ENCODE measurements around the gene PRTG.

The PRTG gene

GRCh38 chr15:55681631-55682030 is 61.3 kb downstream of the PRTG start:
- H3K9ac ChIP-seq (ENCODE audit: low read length in 5 of 5): no peak overlapping the region
- H3K4me1 ChIP-seq (ENCODE audit: control insufficient read depth in 5 of 5, insufficient read depth in 5 of 5, low read length in 5 of 5): peaks cover 0 to 4% (median 0%) of the 10 kb centered on the region in 5 donors
- no peak overlapping the region for H3K4me3 ChIP-seq (ENCODE audit: low read depth in 1 of 5, low read length in 5 of 5)
- H3K36me3 ChIP-seq (ENCODE audit: control insufficient read depth in 5 of 5, insufficient read depth in 5 of 5, low read length in 5 of 5): peaks cover 0 to 3% (median 0%) of the 10 kb centered on the region in 5 donors
- no peaks in the 10 kb centered on the region for H3K9me3 ChIP-seq (ENCODE audit: control insufficient read depth in 5 of 5, low read length in 5 of 5)
- no peak overlapping the region for H3K27ac ChIP-seq (ENCODE audit: low read depth, low read length)
- H3K27me3 ChIP-seq (ENCODE audit: control insufficient read depth in 5 of 5, insufficient read depth in 4 of 5, low read length in 5 of 5): no peaks in the 10 kb centered on the region

- Histone ChIP-seq H3K4me1 (ENCODE audit: control insufficient read depth in 5 of 5, insufficient read depth in 5 of 5, low read length in 5 of 5) (no peaks in the 10 kb centered on the region), H3K27me3 (ENCODE audit: control insufficient read depth in 5 of 5, insufficient read depth in 4 of 5, low read length in 5 of 5) (no peaks in the 10 kb centered on the region), H3K4me3 (ENCODE audit: low read depth in 1 of 5, low read length in 5 of 5) (no peak overlapping the region), H3K9me3 (ENCODE audit: control insufficient read depth in 5 of 5, low read length in 5 of 5) (no peaks in the 10 kb centered on the region), H3K36me3 (ENCODE audit: control insufficient read depth in 5 of 5, insufficient read depth in 5 of 5, low read length in 5 of 5) (no peaks in the 10 kb centered on the region), H3K27ac (ENCODE audit: low read depth, low read length) (no peak overlapping the region), H3K9ac (ENCODE audit: low read length in 5 of 5) (no peak overlapping the region)
Observed at GRCh38 chr15:55676507-55676906, 66.4 kb downstream of the PRTG start.

GRCh38 chr15:55673287-55673686 is 69.7 kb downstream of the PRTG start:
- H3K9me3 ChIP-seq (ENCODE audit: control insufficient read depth in 5 of 5, low read length in 5 of 5): no peaks in the 10 kb centered on the region
- H3K27ac ChIP-seq (ENCODE audit: low read depth, low read length): no peak overlapping the region
- no peaks in the 10 kb centered on the region for H3K27me3 ChIP-seq (ENCODE audit: control insufficient read depth in 5 of 5, insufficient read depth in 4 of 5, low read length in 5 of 5)
- no peaks in the 10 kb centered on the region for H3K4me1 ChIP-seq (ENCODE audit: control insufficient read depth in 5 of 5, insufficient read depth in 5 of 5, low read length in 5 of 5)
- no peak overlapping the region for H3K4me3 ChIP-seq (ENCODE audit: low read depth in 1 of 5, low read length in 5 of 5)
- no peak overlapping the region for H3K9ac ChIP-seq (ENCODE audit: low read length in 5 of 5)
- H3K36me3 ChIP-seq (ENCODE audit: control insufficient read depth in 5 of 5, insufficient read depth in 5 of 5, low read length in 5 of 5): no peaks in the 10 kb centered on the region

GRCh38 chr15:55669270-55669669 is 73.7 kb downstream of the PRTG start:
- H3K27me3 ChIP-seq (ENCODE audit: control insufficient read depth in 5 of 5, insufficient read depth in 4 of 5, low read length in 5 of 5): no peaks in the 10 kb centered on the region
- no peaks in the 10 kb centered on the region for H3K9me3 ChIP-seq (ENCODE audit: control insufficient read depth in 5 of 5, low read length in 5 of 5)
- H3K4me3 ChIP-seq (ENCODE audit: low read depth in 1 of 5, low read length in 5 of 5): no peak overlapping the region
- H3K9ac ChIP-seq (ENCODE audit: low read length in 5 of 5): no peak overlapping the region
- H3K4me1 ChIP-seq (ENCODE audit: control insufficient read depth in 5 of 5, insufficient read depth in 5 of 5, low read length in 5 of 5): no peaks in the 10 kb centered on the region
- no peaks in the 10 kb centered on the region for H3K36me3 ChIP-seq (ENCODE audit: control insufficient read depth in 5 of 5, insufficient read depth in 5 of 5, low read length in 5 of 5)
- no peak overlapping the region for H3K27ac ChIP-seq (ENCODE audit: low read depth, low read length)

- H3K4me3 ChIP-seq (ENCODE audit: low read depth in 1 of 5, low read length in 5 of 5): no peak overlapping the region
- H3K27me3 ChIP-seq (ENCODE audit: control insufficient read depth in 5 of 5, insufficient read depth in 4 of 5, low read length in 5 of 5): no peaks in the 10 kb centered on the region
- no peak overlapping the region for H3K27ac ChIP-seq (ENCODE audit: low read depth, low read length)
- no peaks in the 10 kb centered on the region for H3K9me3 ChIP-seq (ENCODE audit: control insufficient read depth in 5 of 5, low read length in 5 of 5)
- no peaks in the 10 kb centered on the region for H3K36me3 ChIP-seq (ENCODE audit: control insufficient read depth in 5 of 5, insufficient read depth in 5 of 5, low read length in 5 of 5)
- H3K4me1 ChIP-seq (ENCODE audit: control insufficient read depth in 5 of 5, insufficient read depth in 5 of 5, low read length in 5 of 5): no peaks in the 10 kb centered on the region
- no peak overlapping the region for H3K9ac ChIP-seq (ENCODE audit: low read length in 5 of 5)
Observed at GRCh38 chr15:55665605-55666227, 77.2 kb downstream of the PRTG start.

GRCh38 chr15:55661428-55661827 is 81.5 kb downstream of the PRTG start:
- Histone ChIP-seq H3K4me3 (ENCODE audit: low read depth in 1 of 5, low read length in 5 of 5) (no peak overlapping the region), H3K36me3 (ENCODE audit: control insufficient read depth in 5 of 5, insufficient read depth in 5 of 5, low read length in 5 of 5) (no peaks in the 10 kb centered on the region), H3K4me1 (ENCODE audit: control insufficient read depth in 5 of 5, insufficient read depth in 5 of 5, low read length in 5 of 5) (no peaks in the 10 kb centered on the region), H3K9me3 (ENCODE audit: control insufficient read depth in 5 of 5, low read length in 5 of 5) (no peaks in the 10 kb centered on the region), H3K27ac (ENCODE audit: low read depth, low read length) (no peak overlapping the region), H3K27me3 (ENCODE audit: control insufficient read depth in 5 of 5, insufficient read depth in 4 of 5, low read length in 5 of 5) (no peaks in the 10 kb centered on the region), H3K9ac (ENCODE audit: low read length in 5 of 5) (peak overlapping the region in 1 of 5 donors; percentile 16)

- Histone ChIP-seq H3K4me3 (ENCODE audit: low read depth in 1 of 5, low read length in 5 of 5) (no peak overlapping the region), H3K27me3 (ENCODE audit: control insufficient read depth in 5 of 5, insufficient read depth in 4 of 5, low read length in 5 of 5) (no peaks in the 10 kb centered on the region), H3K4me1 (ENCODE audit: control insufficient read depth in 5 of 5, insufficient read depth in 5 of 5, low read length in 5 of 5) (peaks cover 0 to 7% (median 0%) of the 10 kb centered on the region in 5 donors), H3K27ac (ENCODE audit: low read depth, low read length) (no peak overlapping the region), H3K9me3 (ENCODE audit: control insufficient read depth in 5 of 5, low read length in 5 of 5) (no peaks in the 10 kb centered on the region), H3K36me3 (ENCODE audit: control insufficient read depth in 5 of 5, insufficient read depth in 5 of 5, low read length in 5 of 5) (no peaks in the 10 kb centered on the region), H3K9ac (ENCODE audit: low read length in 5 of 5) (no peak overlapping the region)
Observed at GRCh38 chr15:55660153-55660552, 82.8 kb downstream of the PRTG start.

GRCh38 chr15:55659481-55659880 is 83.5 kb downstream of the PRTG start:
- Histone ChIP-seq H3K4me3 (ENCODE audit: low read depth in 1 of 5, low read length in 5 of 5) (no peak overlapping the region), H3K27me3 (ENCODE audit: control insufficient read depth in 5 of 5, insufficient read depth in 4 of 5, low read length in 5 of 5) (no peaks in the 10 kb centered on the region), H3K9me3 (ENCODE audit: control insufficient read depth in 5 of 5, low read length in 5 of 5) (no peaks in the 10 kb centered on the region), H3K4me1 (ENCODE audit: control insufficient read depth in 5 of 5, insufficient read depth in 5 of 5, low read length in 5 of 5) (peaks cover 0 to 14% (median 0%) of the 10 kb centered on the region in 5 donors), H3K36me3 (ENCODE audit: control insufficient read depth in 5 of 5, insufficient read depth in 5 of 5, low read length in 5 of 5) (no peaks in the 10 kb centered on the region), H3K9ac (ENCODE audit: low read length in 5 of 5) (no peak overlapping the region), H3K27ac (ENCODE audit: low read depth, low read length) (no peak overlapping the region)

- no peaks in the 10 kb centered on the region for H3K27me3 ChIP-seq (ENCODE audit: control insufficient read depth in 5 of 5, insufficient read depth in 4 of 5, low read length in 5 of 5)
- peaks cover 0 to 14% (median 0%) of the 10 kb centered on the region in 5 donors for H3K4me1 ChIP-seq (ENCODE audit: control insufficient read depth in 5 of 5, insufficient read depth in 5 of 5, low read length in 5 of 5)
- H3K36me3 ChIP-seq (ENCODE audit: control insufficient read depth in 5 of 5, insufficient read depth in 5 of 5, low read length in 5 of 5): no peaks in the 10 kb centered on the region
- no peak overlapping the region for H3K4me3 ChIP-seq (ENCODE audit: low read depth in 1 of 5, low read length in 5 of 5)
- no peak overlapping the region for H3K27ac ChIP-seq (ENCODE audit: low read depth, low read length)
- no peak overlapping the region for H3K9ac ChIP-seq (ENCODE audit: low read length in 5 of 5)
- no peaks in the 10 kb centered on the region for H3K9me3 ChIP-seq (ENCODE audit: control insufficient read depth in 5 of 5, low read length in 5 of 5)
Observed at GRCh38 chr15:55658886-55659285, 84.1 kb downstream of the PRTG start.

- Histone ChIP-seq H3K36me3 (ENCODE audit: control insufficient read depth in 5 of 5, insufficient read depth in 5 of 5, low read length in 5 of 5) (no peaks in the 10 kb centered on the region), H3K27me3 (ENCODE audit: control insufficient read depth in 5 of 5, insufficient read depth in 4 of 5, low read length in 5 of 5) (no peaks in the 10 kb centered on the region), H3K9ac (ENCODE audit: low read length in 5 of 5) (no peak overlapping the region), H3K9me3 (ENCODE audit: control insufficient read depth in 5 of 5, low read length in 5 of 5) (no peaks in the 10 kb centered on the region), H3K4me3 (ENCODE audit: low read depth in 1 of 5, low read length in 5 of 5) (no peak overlapping the region), H3K27ac (ENCODE audit: low read depth, low read length) (no peak overlapping the region), H3K4me1 (ENCODE audit: control insufficient read depth in 5 of 5, insufficient read depth in 5 of 5, low read length in 5 of 5) (peaks cover 0 to 17% (median 0%) of the 10 kb centered on the region in 5 donors)
Observed at GRCh38 chr15:55654561-55655031, 88.4 kb downstream of the PRTG start.

All from subcutaneous abdominal adipose tissue (tissue), 5 donors.